Progenitor cell of endocrine pancreas (in vitro differentiated cells): ENCODE data around the gene MCM3AP. TPM values are rescaled to one million over a fixed set of nuclear protein-coding genes. Genes with fewer than 3 reads are reported as not detected.
"Not testable (repeated sequence)": the region's sequence is repeated elsewhere in the genome, so short reads cannot be mapped to it uniquely, and the experiment has no call there.

Source experiments
- DNase-seq: peaks from one replicate; pipeline ENCODE4 v3.0.0; 2021; ENCODE audit warnings: low spot score; ENCODE audit not compliant: unreplicated experiment
- H3K27ac Mint-ChIP-seq: 2 replicates; pipeline ENCODE4 v1.8.0; 2021; ENCODE audit warnings: mild to moderate bottlenecking, moderate library complexity, mixed read lengths
- H3K27me3 Mint-ChIP-seq: 2 replicates; pipeline ENCODE4 v1.8.0; 2021; ENCODE audit warnings: mixed read lengths
- H3K36me3 Mint-ChIP-seq: 2 replicates; pipeline ENCODE4 v1.8.0; 2022; ENCODE audit warnings: mixed read lengths; ENCODE audit not compliant: insufficient read depth
- H3K4me1 Mint-ChIP-seq: 2 replicates; pipeline ENCODE4 v1.8.0; 2021; ENCODE audit warnings: low read depth, mixed read lengths
- H3K4me3 Mint-ChIP-seq: 2 replicates; pipeline ENCODE4 v1.8.0; 2021; ENCODE audit warnings: low read depth, mild to moderate bottlenecking, moderate library complexity, mixed read lengths
- H3K9me3 Mint-ChIP-seq: 2 replicates; pipeline ENCODE4 v1.8.0; 2021; ENCODE audit warnings: low read depth, mixed read lengths
- total RNA-seq: library from RNA; stranded (reverse); gene quantifications from 2 replicates; pipeline ENCODE4 v1.2.1, GENCODE V29; 2021
- TF ChIP-seq, protein P1 (sequence below): fragments of 200-600 bp; sonication (generic); IDR thresholded peaks from one replicate; pipeline ENCODE4 v1.5.0; 2021; ENCODE audit warnings: antibody characterized with exemption, mild to moderate bottlenecking; ENCODE audit not compliant: unreplicated experiment

Gene MCM3AP
- total RNA-seq, 1 donor from 2014 or later = 131 TPM

GRCh38 chr21:46202592-46203202, 82.7 kb downstream of the MCM3AP start:
- Mint-ChIP-seq H3K4me3 (no peak overlapping the region), H3K36me3 (peaks cover 34% of the 10 kb centered on the region), H3K27ac (no peak overlapping the region), H3K4me1 (peaks cover 10% of the 10 kb centered on the region), H3K27me3 (no peaks in the 10 kb centered on the region), H3K9me3 (no peaks in the 10 kb centered on the region)
- TF ChIP-seq, protein P1, sequence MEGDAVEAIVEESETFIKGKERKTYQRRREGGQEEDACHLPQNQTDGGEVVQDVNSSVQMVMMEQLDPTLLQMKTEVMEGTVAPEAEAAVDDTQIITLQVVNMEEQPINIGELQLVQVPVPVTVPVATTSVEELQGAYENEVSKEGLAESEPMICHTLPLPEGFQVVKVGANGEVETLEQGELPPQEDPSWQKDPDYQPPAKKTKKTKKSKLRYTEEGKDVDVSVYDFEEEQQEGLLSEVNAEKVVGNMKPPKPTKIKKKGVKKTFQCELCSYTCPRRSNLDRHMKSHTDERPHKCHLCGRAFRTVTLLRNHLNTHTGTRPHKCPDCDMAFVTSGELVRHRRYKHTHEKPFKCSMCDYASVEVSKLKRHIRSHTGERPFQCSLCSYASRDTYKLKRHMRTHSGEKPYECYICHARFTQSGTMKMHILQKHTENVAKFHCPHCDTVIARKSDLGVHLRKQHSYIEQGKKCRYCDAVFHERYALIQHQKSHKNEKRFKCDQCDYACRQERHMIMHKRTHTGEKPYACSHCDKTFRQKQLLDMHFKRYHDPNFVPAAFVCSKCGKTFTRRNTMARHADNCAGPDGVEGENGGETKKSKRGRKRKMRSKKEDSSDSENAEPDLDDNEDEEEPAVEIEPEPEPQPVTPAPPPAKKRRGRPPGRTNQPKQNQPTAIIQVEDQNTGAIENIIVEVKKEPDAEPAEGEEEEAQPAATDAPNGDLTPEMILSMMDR = no peak
- no peak for DNase-seq

GRCh38 chr21:46200877-46201803, 84.3 kb downstream of the MCM3AP start:
- not testable (repeated sequence) for H3K27ac Mint-ChIP-seq
- H3K36me3 Mint-ChIP-seq = peaks cover 43% of the 10 kb centered on the region

GRCh38 chr21:46199436-46200373, 85.7 kb downstream of the MCM3AP start:
- Mint-ChIP-seq H3K4me1 (peaks cover 18% of the 10 kb centered on the region), H3K27ac (no peak overlapping the region), H3K27me3 (no peaks in the 10 kb centered on the region), H3K4me3 (no peak overlapping the region), H3K9me3 (no peaks in the 10 kb centered on the region), H3K36me3 (peaks cover 42% of the 10 kb centered on the region)
- no peak for DNase-seq
- TF ChIP-seq, protein P1 = no peak

More at GRCh38 chr21:46200877-46201803, 84.3 kb downstream of the MCM3AP start:
- H3K4me3 Mint-ChIP-seq, H3K9me3 Mint-ChIP-seq, DNase-seq, H3K27me3 Mint-ChIP-seq: not testable (repeated sequence)
- H3K4me1 Mint-ChIP-seq = peaks cover 18% of the 10 kb centered on the region

DNA sequence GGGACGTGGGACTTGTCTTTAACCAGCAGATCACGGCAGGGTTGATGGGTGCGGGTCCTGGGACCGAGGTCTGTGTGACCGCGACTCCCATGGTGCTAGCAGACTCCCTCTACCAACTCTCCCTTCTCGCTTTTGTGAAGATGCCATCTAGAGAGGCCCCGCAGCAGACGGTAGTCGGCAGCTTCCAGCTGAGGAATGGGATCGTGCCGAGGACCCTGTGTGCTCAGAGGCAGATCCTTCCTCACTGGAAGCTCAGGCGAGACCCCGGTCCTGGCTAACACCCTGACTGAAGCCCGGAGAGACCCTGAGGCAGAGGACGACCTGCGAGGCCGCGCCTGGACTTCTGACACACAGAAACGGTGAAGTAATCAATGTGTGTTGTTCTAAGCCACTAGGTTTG, 88.7 kb downstream of the MCM3AP start:
- no peak for DNase-seq
- Mint-ChIP-seq H3K9me3 (no peaks in the 10 kb centered on the region), H3K27ac (peak overlapping the region; percentile 86), H3K36me3 (peaks cover 37% of the 10 kb centered on the region), H3K27me3 (no peaks in the 10 kb centered on the region), H3K4me1 (peaks cover 18% of the 10 kb centered on the region), H3K4me3 (no peak overlapping the region)
- TF ChIP-seq, protein P1 = no peak

DNA sequence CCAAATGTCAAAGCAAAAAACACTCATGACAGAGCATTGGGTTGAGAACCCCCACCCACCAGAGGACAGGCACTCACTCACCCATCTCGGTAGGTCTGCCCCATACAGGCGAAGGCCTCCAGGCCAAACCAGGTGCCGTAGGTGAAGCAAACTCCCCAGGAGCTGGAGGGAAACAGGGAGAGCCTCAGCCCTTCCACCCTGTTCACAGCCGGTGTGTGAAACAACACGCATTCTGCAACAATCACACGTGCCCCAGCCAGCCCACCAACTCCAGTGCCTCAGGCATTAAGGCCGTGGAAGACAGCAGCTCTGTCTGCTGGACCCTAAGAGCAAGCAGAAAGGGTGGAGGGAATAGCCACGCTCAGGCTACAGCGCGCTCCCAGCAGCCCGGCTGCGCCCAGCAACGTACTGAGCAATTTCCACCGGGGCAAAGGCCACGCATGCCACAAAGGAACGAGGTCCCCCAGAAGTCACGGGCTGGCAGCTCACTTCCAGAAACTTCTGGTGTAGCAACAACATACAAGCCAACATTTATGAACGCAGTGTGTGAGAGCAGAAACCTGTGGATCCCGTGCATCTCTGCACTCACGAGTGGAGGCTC, 89.7 kb downstream of the MCM3AP start:
- DNase-seq = peak; percentile 6
- H3K27ac Mint-ChIP-seq = no peak overlapping the region
- H3K36me3 Mint-ChIP-seq = peaks cover 37% of the 10 kb centered on the region
- no peaks in the 10 kb centered on the region for H3K9me3 Mint-ChIP-seq
- H3K4me3 Mint-ChIP-seq = no peak overlapping the region
- peaks cover 18% of the 10 kb centered on the region for H3K4me1 Mint-ChIP-seq
- TF ChIP-seq, protein P1 = no peak
- no peaks in the 10 kb centered on the region for H3K27me3 Mint-ChIP-seq
